ENCODE data around the gene VPS35L. TPM values are rescaled to one million over a fixed set of nuclear protein-coding genes. Genes with fewer than 3 reads are reported as not detected.

The VPS35L gene
- total RNA-seq, 1 donor from 2014 or later: 60.0 TPM

- H3K27me3 Mint-ChIP-seq (ENCODE audit: unreplicated experiment): no peaks in the 10 kb centered on the region
- DNase-seq (ENCODE audit: low spot score): no peak
- no peaks in the 10 kb centered on the region for H3K9me3 Mint-ChIP-seq (ENCODE audit: unreplicated experiment)
- H3K4me1 Mint-ChIP-seq (ENCODE audit: unreplicated experiment): no peaks in the 10 kb centered on the region
- H3K36me3 Mint-ChIP-seq (ENCODE audit: low read depth, unreplicated experiment): peaks cover 25% of the 10 kb centered on the region
- H3K4me3 Mint-ChIP-seq (ENCODE audit: unreplicated experiment): no peak overlapping the region
- H3K27ac Mint-ChIP-seq (ENCODE audit: unreplicated experiment): no peak overlapping the region
- TF ChIP-seq, protein P1, sequence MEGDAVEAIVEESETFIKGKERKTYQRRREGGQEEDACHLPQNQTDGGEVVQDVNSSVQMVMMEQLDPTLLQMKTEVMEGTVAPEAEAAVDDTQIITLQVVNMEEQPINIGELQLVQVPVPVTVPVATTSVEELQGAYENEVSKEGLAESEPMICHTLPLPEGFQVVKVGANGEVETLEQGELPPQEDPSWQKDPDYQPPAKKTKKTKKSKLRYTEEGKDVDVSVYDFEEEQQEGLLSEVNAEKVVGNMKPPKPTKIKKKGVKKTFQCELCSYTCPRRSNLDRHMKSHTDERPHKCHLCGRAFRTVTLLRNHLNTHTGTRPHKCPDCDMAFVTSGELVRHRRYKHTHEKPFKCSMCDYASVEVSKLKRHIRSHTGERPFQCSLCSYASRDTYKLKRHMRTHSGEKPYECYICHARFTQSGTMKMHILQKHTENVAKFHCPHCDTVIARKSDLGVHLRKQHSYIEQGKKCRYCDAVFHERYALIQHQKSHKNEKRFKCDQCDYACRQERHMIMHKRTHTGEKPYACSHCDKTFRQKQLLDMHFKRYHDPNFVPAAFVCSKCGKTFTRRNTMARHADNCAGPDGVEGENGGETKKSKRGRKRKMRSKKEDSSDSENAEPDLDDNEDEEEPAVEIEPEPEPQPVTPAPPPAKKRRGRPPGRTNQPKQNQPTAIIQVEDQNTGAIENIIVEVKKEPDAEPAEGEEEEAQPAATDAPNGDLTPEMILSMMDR (IDR thresholded peaks at IDR 0.05; ENCODE audit: unreplicated experiment): no peak
Measured at GRCh38 chr16:19607616-19608280, 52.2 kb downstream of the VPS35L start.

DNA sequence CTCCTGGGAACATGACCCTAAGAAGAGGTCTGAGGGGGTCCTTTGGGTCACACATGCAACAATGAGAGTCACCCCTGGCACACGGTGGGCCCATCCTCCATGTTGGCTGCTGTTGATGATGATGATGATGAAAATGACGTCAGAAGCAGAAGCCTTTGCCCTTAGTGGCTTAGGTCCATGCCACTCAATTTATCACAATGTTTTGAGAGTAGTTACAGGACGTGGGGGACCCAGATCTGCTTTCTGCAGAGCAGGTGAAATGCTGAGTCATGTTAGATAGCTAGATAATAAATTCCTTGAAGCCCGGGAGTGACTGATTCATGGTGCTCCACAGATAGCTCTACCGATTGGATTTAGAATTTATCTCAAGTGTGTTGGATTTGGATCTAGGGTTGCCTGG, 53.9 kb downstream of the VPS35L start:
- DNase-seq (ENCODE audit: low spot score): no peak
- no peaks in the 10 kb centered on the region for H3K9me3 Mint-ChIP-seq (ENCODE audit: unreplicated experiment)
- no peak overlapping the region for H3K4me3 Mint-ChIP-seq (ENCODE audit: unreplicated experiment)
- no peak overlapping the region for H3K27ac Mint-ChIP-seq (ENCODE audit: unreplicated experiment)
- peaks cover 27% of the 10 kb centered on the region for H3K36me3 Mint-ChIP-seq (ENCODE audit: low read depth, unreplicated experiment)
- TF ChIP-seq, protein P1 (IDR thresholded peaks at IDR 0.05; ENCODE audit: unreplicated experiment): no peak
- no peaks in the 10 kb centered on the region for H3K27me3 Mint-ChIP-seq (ENCODE audit: unreplicated experiment)
- H3K4me1 Mint-ChIP-seq (ENCODE audit: unreplicated experiment): no peaks in the 10 kb centered on the region

GRCh38 chr16:19610200-19610599, 54.7 kb downstream of the VPS35L start:
- Mint-ChIP-seq H3K27ac (ENCODE audit: unreplicated experiment) (no peak overlapping the region), H3K27me3 (ENCODE audit: unreplicated experiment) (no peaks in the 10 kb centered on the region), H3K4me1 (ENCODE audit: unreplicated experiment) (no peaks in the 10 kb centered on the region), H3K36me3 (ENCODE audit: low read depth, unreplicated experiment) (peaks cover 24% of the 10 kb centered on the region), H3K4me3 (ENCODE audit: unreplicated experiment) (no peak overlapping the region), H3K9me3 (ENCODE audit: unreplicated experiment) (no peaks in the 10 kb centered on the region)
- DNase-seq (ENCODE audit: low spot score): no peak
- TF ChIP-seq, protein P1 (IDR thresholded peaks at IDR 0.05; ENCODE audit: unreplicated experiment): no peak

GRCh38 chr16:19613834-19614233, 58.3 kb downstream of the VPS35L start:
- TF ChIP-seq, protein P1 (IDR thresholded peaks at IDR 0.05; ENCODE audit: unreplicated experiment): no peak
- H3K27me3 Mint-ChIP-seq (ENCODE audit: unreplicated experiment): peaks cover 2% of the 10 kb centered on the region
- no peak overlapping the region for H3K4me3 Mint-ChIP-seq (ENCODE audit: unreplicated experiment)
- H3K27ac Mint-ChIP-seq (ENCODE audit: unreplicated experiment): no peak overlapping the region
- H3K36me3 Mint-ChIP-seq (ENCODE audit: low read depth, unreplicated experiment): peaks cover 14% of the 10 kb centered on the region
- no peaks in the 10 kb centered on the region for H3K4me1 Mint-ChIP-seq (ENCODE audit: unreplicated experiment)
- no peak for DNase-seq (ENCODE audit: low spot score)
- H3K9me3 Mint-ChIP-seq (ENCODE audit: unreplicated experiment): no peaks in the 10 kb centered on the region

- no peak overlapping the region for H3K27ac Mint-ChIP-seq (ENCODE audit: unreplicated experiment)
- H3K36me3 Mint-ChIP-seq (ENCODE audit: low read depth, unreplicated experiment): peaks cover 10% of the 10 kb centered on the region
- H3K4me1 Mint-ChIP-seq (ENCODE audit: unreplicated experiment): no peaks in the 10 kb centered on the region
- H3K9me3 Mint-ChIP-seq (ENCODE audit: unreplicated experiment): no peaks in the 10 kb centered on the region
- H3K4me3 Mint-ChIP-seq (ENCODE audit: unreplicated experiment): no peak overlapping the region
- H3K27me3 Mint-ChIP-seq (ENCODE audit: unreplicated experiment): peaks cover 2% of the 10 kb centered on the region
- TF ChIP-seq, protein P1 (IDR thresholded peaks at IDR 0.05; ENCODE audit: unreplicated experiment): no peak
- no peak for DNase-seq (ENCODE audit: low spot score)
Measured at GRCh38 chr16:19616241-19616640, 60.7 kb downstream of the VPS35L start.

Data from endothelial cell (in vitro differentiated cells).